NCI-H748 (cell line): ENCODE results near the gene FRMD4A.
A peak's percentile ranks its signal among the peaks of the same experiment; 100 is the strongest.
"Not testable (repeated sequence)": the region's sequence is repeated elsewhere in the genome, so short reads cannot be mapped to it uniquely, and the experiment has no call there.

Source experiments
- DNase-seq: peaks from one replicate; lab custom pipeline; 2025; ENCODE audit not compliant: unreplicated experiment; lab: John Stamatoyannopoulos, UW

The FRMD4A gene

DNA sequence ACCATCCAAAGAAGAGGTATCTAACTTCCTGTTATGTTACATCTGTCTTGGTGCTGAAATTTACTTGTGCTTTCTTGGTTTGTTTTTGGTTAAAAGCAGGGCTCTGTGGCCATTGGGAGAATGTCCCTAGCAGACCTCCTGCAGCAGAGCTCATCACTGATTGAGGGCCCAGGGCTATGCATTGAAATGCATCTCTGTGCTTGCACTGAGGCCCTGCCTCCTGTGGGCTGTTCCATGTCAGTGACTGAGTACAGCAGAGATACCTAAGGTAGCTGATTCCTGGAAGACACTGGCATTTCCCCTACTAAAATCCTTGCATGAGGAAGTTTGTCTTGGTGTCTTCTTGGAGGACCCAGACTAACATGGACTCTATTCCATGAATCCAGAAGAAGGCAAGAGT is 213.9 kb downstream of the FRMD4A start:
- DNase-seq: no peak

DNA sequence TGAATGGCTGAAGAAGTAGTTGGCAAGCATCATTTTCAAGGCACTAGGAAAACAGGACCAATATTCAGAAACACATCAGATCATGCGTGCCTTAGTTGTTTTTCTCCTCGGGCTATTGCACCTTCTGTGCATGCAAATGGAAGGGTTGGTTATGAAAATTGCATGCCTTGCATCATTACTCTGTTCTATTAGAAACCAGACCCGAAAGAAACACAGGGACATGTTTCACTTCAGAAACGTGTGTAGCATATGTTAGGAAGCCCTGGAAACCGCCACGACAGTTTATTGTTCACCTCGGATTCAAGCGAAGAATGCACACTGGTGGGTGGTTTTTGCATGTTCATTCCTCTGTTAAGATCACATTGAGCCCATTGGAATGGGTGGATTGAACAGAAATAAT is 214.7 kb downstream of the FRMD4A start:
- no peak for DNase-seq

- DNase-seq: no peak
Observed at GRCh38 chr10:14114791-14115190, 215.9 kb downstream of the FRMD4A start.

GRCh38 chr10:14112056-14112455 is 218.7 kb downstream of the FRMD4A start:
- no peak for DNase-seq

DNA sequence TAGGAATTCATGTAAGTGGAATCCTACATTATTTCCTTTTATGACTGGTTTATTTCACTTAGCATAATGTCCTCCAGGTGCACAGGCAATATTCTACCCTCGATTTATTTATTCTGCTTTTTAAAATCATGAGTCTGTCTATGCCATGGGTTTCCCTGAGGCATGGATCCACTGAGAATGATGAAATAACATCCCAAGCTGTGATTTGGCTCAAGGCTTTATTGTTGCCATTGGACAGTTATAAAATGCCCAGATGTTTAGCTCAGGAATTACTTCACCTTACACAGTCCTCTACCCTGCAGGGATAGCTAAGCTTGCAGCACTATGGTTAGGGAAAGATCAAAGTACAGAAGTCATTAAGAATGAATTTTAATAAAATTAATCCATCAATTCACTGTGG is 219.5 kb downstream of the FRMD4A start:
- no peak for DNase-seq

GRCh38 chr10:14106828-14107227 is 223.9 kb downstream of the FRMD4A start:
- no peak for DNase-seq

DNA sequence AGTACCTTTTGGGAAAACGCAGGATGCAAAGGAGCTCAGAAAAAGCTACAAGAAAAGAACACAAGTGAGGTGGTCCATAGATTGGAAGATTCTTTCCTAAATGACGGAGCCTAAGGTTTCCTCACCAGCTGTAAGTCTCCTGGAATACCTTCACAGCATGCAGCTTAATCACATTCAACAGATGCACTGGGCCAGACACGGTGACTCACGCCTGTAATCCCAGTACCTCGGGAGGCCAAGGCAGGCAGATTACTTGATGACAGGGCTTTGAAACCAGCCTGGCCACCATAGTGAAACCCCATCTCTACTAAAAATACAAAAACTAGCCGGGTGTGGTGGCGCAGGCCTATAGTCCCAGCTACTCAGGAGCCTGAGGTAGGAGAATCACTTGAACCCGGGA is 228.7 kb downstream of the FRMD4A start:
- no peak for DNase-seq

DNA sequence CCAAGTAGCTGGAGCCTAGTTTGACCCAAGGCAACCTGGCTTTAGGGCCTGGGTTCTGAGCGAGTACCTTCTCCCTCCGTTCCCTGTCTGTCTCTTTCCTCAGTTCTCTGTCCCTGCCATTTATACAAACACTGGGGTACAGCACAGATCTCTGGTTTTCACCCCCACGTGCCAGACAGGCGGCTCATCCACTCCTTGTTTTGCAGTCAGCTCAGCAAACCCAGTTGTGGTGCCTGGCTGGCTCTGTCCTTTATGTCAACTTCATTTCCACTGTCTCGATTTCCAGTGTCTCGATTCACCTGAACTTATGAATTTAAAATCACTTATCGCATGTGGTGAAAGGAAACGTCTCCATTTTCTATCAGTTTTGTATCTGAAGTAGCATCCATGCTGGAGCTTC is 230.8 kb downstream of the FRMD4A start:
- DNase-seq: no peak

GRCh38 chr10:14093730-14094484 is 236.8 kb downstream of the FRMD4A start:
- DNase-seq: peak; percentile 57

- DNase-seq: no peak
Observed at GRCh38 chr10:14092799-14093198, 237.9 kb downstream of the FRMD4A start.

DNA sequence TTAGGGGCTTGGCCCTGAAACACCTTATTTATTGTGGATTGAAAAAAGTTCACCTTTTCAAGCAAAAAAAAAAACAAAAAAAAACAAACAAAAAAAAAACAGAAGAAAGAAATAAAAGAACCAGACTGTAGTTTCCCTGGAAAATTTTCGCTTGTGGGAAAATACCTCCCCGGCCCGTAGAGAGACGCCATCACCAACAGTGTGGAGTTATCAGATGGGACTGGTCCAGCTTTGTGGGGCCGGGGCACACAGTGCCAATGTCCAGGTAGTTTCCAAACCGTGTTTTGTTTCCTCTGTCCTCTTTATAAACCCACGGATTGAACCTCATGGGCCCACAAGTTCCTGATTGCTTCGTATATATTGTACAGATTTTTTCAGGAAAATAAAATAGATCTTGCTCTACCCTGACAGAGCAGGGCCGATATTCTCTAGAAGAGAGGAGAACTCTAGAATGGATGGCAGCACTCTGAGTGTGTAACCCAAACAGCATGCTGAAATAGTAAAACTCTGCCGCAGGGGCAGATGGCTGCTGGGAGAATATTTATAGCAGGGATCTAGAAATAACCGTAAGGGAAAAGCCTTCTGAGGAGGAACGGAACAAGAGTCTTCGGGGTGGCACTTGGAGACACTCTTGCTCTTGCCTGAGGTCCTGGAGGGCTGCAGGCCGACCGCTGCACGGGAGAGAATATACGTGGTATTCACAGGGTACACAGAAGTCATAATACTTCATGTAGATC is 241.0 kb downstream of the FRMD4A start:
- no peak for DNase-seq

DNA sequence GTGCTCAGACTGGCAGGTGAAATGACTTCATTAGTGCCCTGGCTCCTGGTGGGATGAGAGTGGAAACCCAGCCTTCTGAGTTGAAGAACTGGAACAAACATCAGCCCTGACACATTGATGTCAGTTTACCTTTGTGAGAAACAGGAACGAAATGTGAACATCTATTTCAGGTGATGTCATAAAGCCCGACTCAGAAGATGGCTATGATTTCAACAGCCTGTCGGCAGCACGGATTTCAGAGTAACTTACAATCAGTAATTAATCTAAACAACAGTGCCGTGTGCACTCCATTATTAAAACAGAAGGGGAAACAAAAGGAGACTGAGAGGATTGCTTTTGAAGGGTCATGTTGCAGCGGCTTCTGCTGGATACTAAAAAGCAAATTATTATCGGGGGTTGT is 243.2 kb downstream of the FRMD4A start:
- DNase-seq: peak; percentile 91

DNA sequence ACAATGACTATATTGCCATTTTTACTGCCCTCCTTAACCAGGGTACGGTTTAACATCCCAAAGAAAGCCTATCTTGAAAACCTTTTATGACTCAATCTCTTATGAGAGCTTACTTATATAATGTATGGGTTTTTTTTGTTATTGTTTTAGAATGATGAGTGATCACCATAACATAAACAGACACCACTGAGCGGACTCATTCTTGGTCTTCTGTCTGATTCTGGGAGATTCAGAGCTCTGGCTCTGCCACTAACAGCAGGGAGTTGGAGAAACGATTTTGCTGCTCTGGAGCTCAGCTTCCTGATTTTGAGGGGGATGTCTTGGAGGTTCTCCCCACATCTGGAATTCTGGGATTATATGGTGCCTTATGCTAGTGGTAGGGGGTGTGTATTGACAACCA is 244.1 kb downstream of the FRMD4A start:
- DNase-seq: no peak

- DNase-seq: no peak
Observed at GRCh38 chr10:14084875-14085274, 245.8 kb downstream of the FRMD4A start.

DNA sequence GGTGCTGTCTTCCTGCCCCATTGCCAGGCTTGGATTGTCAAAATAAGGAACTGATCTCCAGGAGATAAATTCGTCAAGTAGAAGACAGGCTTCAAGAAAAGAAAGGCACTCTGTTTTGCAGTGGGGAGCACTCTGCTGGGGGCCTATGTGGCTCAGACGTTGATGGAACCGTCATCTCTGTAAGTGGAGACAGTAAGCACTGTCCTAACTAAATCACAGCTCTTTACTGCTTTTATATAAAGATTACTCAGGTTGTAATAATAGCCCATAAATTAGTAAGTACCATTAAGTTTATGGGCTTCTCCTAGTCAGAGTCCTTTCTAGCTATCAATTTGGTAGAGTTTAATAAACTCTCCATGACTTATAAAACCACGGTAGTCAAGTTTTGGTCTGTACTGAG is 249.9 kb downstream of the FRMD4A start:
- DNase-seq: no peak

DNA sequence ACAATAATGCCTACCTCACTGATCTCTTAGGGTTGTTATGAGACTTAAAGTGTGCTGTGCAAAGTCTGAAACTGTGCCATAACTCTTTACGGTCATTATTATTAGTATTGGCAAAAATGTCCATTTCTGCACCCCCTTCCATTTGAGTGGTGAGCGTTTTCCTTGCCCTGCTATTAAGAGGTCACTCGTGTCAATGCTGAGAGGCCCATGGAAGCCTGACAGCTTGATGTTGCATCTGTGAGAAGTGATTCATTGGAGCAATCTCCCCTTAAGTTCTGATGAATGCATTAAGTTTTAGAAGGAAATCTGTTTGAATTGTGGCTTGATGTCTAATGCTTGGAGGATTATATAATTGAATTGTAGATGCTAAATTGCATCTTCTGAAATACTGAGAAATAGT is 253.3 kb downstream of the FRMD4A start:
- DNase-seq: no peak

- DNase-seq: peak; percentile 94
Observed at GRCh38 chr10:14074062-14074884, 256.5 kb downstream of the FRMD4A start.

- no peak for DNase-seq
Observed at GRCh38 chr10:14072541-14072940, 258.2 kb downstream of the FRMD4A start.

DNA sequence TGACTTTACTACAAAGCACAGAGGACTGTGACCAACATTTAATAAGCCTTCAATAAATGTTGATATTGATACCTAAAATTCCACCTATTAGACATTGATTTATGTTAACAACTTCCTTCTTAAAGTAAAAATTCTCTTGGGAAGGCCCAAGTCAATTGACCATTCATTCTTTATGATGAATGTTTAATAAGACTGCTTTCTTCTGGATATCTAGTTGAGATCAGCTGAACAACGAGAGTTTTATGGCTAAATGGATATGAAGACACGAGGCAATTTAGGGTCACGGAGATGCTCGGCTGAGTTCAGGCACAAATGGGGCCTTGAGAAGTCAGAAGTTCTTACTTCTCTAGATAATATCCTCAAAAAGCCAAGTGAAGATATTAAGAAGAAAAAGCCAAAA is 258.8 kb downstream of the FRMD4A start:
- no peak for DNase-seq

DNA sequence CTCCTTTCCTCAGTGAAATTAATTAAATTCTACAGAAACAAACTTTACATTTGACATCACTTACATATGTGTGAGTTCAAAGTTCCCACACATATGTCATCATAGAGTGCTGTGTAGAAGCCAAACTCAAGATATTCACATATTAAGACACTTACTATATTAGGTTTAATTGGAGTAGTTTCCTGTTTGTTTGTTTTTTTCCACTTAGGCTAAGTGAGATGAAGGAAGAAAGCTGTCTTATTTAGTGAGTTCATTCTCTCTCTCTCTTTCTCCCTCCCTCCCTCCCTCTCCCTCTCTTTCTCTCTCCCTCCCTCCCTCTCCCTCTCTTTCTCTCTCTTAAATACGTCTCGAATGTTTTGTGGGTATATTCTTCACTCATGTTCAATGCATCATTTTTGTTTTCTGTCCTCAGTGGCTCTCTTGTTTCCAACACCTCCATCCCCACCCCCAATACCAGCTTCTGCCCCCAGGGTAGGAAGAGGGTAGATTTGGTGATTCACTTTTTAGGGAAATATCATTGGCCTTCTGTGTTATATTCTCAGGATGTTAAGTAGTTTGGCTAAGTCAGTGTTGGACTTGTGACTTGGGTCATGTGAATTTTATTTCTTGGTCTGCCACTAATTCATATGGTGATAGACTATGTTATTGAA is 262.0 kb downstream of the FRMD4A start:
- DNase-seq: no peak

- DNase-seq: not testable (repeated sequence)
Observed at GRCh38 chr10:14067638-14068037, 263.1 kb downstream of the FRMD4A start.
